ENCODE results near the gene CDK8.
A peak's percentile ranks its signal among the peaks of the same experiment; 100 is the strongest.
"Not testable (repeated sequence)": the region's sequence is repeated elsewhere in the genome, so short reads cannot be mapped to it uniquely, and the experiment has no call there.

The CDK8 gene

DNA sequence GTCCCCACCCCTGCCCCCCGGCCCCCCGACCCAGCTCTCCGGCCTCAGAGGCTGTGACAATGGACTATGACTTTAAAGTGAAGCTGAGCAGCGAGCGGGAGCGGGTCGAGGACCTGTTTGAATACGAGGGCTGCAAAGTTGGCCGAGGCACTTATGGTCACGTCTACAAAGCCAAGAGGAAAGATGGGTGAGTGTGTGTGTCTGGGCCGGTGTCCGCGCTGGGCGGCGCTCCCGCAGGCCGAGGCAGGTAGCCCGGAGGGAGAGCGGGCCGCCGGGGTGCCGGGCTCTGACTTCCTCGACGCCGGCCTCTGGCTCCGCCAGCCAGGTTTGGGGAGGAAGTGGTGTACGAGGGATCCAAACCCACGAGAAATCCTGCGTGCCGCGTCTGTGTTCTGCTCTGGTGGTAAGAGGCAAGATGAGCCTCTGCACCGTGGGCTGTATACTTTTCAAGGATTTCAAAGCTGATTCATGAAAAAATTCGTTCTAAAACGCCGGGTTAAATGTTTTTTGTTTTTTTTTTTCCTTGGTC is 718 bp downstream of the CDK8 start:
- peak; percentile 36 to 42 for DNase-seq

DNA sequence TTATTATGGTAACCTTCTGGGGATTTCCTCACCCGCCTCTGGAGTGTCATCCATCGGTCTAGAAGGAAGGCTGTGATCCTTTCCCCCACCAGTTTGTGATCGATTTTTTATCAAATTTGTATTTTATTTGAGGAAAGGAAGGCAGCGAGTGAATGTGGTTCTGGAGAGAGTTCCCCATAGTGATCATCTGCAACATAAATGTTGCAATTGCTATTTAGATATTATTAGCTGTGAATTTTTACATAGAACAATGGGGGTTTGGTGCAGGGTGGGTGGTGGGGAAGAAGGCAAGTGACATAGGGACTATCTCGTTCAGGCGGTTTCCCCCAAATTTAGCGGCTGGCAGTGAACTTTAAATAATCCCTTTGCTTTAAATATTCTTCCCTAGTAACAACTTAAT is 1.2 kb downstream of the CDK8 start:
- DNase-seq: no peak

DNA sequence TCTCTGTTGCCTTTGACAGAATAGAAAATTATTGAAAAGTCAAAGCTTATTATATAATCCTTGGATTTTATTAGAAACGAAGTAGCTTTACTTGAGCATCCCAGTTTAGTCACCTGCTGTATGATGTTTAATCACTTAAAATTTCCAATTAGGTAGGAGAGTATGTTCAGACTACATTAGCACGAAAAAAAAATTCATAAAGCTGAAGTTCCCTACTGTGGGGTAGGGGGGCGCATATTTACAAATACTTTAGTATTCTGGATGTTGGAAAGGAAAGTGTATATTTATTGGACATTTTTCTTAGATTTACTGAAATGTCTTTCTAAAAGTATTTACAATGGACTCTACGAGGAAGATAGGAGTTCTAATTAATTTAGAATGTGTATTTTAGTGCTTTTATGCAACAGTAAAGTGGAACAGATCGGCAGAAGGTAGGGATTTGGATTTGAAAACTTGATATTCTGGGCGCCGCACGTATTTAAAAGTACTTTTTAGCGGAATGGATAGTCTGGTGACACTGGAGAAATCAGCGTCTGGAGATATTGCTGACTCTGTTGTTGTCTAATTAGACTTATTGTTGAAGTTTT is 1.9 kb downstream of the CDK8 start:
- no peak for DNase-seq

DNA sequence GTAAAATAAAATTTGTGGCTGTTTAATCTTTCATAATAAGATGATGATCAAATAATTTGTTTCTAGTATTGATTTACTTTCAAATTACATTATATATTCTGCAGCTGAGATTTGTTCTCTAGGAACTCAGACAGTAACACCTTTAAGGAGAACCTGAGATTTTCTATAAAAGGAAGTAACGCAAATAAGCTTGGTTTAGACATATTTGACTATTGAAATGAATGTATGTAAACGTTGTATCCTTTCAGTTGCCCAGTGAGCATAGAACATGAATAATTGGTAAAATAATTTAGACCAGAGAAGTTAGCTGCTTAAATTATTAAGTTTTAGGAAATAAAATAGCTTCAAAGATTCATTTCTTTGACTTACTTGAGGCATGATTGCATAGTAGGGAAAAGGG is 3.1 kb downstream of the CDK8 start:
- no peak for DNase-seq

DNA sequence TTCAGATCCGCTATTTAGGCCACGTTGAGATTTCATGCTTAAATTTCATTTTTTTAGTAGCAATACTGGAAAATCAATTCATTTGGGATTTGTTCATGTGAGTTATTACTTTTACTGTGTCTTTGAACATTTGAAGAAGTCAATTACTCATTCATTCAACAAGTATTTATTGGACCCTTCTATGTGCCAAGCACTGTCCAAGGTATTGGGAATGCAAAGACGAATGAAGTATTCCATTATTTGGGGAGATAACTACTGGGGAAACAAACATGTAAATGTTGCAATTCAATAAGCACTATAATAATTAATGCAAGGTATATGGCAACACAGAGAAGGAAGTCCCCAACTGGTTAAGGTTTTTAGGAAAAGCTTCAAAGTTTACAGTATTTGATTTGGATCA is 5.7 kb downstream of the CDK8 start:
- DNase-seq: no peak

DNA sequence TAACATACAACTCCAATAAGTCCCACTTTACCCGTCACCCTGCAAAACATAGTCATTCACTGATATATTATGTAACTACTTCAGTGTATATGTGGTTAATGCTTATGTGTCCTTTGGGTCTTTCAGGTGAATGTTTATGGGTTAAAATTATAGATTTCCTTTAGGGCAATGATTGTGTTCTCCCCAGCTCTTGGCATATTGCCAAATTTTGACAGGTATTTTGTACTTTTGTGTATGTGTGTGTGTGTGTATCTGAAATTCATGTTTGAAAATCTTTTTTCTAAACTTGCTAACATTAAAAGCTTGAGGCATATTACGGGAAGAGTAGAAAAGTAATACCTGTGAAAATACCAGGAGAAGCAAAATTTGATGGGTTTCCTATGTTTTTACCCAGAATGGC is 8.2 kb downstream of the CDK8 start:
- DNase-seq: no peak

DNA sequence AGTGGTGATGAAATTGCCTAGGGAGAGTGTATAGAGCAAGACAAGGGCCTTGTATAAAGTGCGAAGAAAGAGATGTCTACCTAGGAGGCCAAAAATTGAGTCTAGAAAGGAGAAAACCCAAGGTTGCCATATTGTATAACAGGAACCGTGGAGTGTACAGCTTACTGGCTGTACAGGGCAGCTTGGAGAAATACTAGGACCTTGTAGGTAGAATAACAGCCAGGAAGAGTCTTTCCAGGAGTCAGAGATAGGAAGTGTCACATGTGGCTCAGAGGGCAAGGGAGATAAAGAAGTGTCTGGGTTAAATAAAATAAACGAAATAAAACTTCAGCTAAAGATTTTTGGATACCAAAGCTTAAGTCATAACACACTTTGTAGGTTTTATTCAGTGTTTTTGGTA is 12.4 kb downstream of the CDK8 start:
- no peak for DNase-seq

DNA sequence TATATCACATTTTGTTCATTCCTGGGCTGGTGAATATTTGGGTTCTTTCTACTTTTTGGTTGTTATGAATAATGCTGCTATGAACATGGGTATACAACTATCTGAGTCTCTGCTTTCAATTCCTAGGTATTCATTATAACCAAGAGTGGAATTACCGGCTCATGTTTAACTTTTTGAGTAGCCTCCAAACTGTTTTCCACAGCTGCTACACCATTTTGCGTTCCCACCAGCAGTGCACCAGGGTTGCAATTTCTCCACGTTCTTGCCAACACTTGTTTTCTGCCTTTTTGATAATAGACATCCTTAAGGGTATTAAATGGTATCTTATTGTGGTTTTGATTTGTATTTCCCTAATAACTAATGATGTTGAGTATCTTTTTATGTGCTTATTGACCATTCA is 16.8 kb downstream of the CDK8 start:
- DNase-seq: no peak

DNA sequence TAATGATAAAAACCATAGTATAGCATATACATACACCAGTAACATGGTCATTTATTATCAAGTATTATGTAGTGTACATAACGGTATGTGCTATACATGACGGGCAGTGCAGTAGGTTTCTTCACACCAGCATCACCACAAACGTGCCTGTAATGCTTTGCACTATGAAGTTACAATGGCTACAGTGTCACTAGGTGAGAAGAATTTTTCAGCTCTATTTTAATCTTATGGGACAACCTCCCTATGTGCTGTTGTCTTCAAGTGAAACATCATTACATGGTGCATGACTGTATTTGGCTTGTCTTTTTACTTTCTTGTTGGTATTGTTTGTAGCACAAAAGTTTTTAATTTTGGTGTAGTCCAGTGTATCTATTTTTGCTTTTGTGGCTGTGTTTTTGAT is 18.7 kb downstream of the CDK8 start:
- DNase-seq: no peak

DNA sequence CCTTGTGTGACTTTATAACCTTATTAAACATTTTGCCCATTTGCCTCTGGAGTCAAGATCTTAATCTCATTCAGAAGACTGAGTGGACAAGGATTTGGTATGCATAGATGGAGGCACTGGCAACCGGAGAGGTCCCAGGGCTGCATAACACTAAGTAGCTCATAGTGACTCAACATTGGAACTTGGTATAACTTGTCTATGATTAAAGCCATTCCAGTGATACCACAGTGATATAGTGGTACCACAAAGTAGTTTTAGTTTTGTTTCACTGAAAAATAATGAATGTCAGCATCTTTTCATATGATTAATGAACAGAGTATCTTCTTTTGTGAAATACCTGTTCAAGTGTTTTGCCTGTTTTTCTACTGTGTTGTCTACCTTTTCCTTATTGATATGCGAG is 26.4 kb downstream of the CDK8 start:
- DNase-seq: no peak

DNA sequence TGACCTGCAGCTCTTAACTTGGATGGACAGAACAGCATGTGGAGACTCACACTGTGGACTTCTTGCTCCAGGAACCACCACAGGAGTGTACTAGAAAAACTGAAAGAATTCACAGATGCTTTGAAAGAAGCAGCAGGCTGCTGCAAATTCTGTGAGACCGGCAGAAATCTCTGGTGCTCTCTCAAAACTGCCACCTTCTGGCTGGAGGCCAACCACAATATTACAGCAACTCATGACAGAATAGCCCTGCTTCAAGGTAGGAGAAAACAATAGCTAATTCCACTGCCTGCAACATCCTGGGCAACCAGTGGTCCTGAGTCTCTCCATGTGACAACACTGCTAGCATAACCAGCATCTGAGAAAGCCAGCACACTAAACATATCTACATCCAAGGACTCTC is 26.9 kb downstream of the CDK8 start:
- DNase-seq: no peak

DNA sequence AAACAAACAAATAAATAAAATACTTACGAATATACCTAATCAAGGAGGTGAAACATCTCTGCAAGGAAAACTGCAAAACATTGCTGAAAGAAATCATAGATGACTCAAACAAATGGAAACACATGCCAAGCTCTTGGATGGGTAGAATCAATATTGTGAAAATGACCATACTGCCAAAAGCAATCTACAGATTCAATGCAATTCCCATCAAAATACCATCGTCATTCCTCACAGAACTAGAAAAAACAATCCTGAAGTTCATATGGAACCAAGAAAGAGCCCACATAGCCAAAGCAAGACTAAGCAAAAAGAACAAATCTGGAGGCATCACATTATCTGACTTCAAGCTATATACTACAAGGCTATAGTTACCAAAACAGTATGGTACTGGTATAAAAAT is 32.0 kb downstream of the CDK8 start:
- DNase-seq: not testable (repeated sequence)

DNA sequence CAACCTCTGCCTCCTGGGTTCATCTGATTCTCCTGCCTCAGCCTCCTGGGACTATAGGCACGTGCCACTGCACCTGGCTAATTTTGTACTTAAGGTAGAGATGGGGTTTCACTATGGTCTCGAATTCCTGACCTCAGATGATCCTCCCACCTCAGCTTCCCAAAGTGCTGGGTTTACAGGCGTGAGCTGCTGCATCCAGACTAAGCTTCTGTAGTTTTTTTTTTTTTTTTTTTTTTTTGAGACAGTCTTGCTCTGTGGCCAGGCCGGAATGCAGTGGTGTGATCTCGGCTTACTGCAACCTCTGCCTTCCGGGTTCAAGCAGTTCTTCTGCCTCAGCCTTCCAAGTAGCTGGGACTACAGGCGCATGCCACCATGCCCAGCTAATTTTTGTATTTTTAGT is 34.9 kb downstream of the CDK8 start:
- not testable (repeated sequence) for DNase-seq

DNA sequence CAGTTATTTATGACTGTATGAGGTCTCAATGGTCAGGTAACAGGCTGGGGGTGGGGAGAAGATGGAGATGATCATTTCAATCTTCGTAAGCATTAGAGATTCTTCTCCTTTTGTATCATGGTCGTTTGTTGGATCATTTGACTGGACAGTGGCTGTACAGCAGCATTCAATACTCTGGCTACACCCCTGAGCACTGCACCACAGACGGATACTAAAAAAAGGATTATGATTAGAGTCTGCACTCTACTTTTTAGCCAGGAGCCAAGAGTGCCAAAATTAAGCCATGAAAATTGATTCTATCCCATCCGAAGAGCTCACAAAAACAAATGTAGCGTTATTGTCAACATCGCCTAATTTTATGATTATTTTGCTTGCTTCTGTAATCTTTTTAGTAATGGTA is 41.9 kb downstream of the CDK8 start:
- no peak for DNase-seq

DNA sequence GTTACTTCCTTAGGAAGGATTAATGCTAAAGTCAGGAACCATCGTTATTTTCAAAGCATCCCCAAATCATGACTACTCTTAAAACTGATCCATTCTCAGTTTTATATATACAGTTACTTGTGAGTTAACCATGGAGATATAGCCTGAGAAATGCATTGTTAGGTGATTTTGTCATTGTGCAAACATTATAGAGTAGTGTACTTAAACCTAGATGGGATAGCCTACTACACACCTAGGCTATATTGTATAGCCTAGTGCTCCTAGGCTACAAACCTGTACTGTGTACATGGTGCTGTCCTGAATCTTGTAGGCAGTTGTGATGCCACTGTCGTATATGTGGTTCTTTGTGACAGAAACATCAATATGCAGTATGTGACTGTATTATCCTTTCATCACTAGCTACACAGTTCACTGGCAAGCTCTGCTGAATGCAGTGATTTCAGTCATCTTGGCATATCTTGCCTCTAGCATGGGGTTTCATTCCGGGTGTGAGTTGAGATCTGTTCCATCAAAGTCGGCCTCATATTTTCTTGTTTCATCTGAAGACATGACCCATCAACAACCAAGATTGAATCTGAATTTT is 45.3 kb downstream of the CDK8 start:
- DNase-seq: no peak

DNA sequence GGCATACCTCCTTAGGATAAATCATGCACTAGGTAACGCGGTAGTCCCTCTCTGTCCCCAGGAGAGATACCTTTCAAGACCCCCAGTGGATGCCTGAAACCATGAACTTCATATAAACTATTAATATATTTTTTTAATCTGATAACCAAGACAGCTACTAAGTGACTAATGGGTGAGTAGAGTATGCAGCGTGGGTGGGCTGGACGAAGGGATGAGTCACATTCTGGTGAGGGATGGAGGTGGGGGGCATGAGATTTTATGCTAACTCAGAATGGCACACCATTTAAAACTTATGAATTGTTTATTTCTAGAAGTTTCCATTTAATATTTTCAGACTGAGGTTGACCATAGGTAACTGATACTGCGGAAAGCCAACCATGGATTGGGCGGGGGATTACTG is 46.2 kb downstream of the CDK8 start:
- DNase-seq: no peak

DNA sequence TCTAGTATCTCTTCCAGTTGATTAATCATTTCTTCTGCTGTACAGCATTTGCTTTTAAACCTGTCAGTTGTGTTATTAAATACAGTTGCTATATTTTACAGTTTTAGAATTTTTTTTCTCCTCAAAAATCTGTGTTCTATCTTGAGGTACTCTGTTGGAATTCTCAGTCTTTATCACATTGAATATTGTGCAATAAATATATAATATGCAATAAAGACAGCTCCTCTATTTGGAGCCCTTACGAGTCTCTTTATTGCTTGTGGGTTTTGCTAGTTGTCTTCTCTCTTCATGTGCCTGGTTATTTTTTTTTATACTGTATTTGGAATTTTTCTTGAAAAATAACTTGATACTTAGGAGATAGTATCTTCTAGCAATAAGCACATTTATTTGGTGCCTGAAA is 51.7 kb downstream of the CDK8 start:
- no peak for DNase-seq

DNA sequence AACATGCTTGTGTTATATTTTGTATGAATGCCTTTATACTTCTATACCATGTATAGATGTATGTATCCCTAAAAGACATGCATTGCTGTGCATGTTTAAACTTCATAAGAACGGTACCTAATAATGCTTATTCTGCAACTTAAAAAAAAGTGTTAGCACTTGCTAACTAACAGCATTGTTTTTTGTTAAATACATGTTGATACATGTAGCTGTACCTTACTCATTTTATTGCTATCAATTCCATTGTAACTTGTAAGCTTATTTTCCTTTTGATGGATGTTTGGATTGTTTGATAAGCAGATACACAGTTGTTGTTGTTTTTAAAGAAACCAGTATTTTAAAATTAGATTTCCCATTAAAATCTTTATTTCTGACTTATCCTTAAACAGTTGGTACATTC is 53.8 kb downstream of the CDK8 start:
- DNase-seq: no peak

DNA sequence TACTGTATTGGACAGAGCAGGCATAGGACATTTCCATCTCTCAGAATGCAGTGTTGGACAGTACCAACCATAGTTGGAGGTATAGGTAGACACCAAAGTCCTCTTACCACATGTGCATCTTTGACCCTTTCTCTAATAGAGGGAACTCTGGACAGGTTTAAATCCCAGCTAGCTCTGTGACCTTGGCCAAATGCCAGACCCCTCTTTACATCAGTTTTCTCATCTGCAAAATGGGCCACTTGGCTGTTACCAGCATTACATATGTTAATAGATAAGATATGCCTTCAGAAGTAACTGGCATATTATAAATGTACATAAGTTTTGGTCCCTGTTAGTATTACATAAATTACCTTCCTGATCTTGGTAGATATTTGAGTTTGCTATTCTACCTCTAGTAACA is 54.3 kb downstream of the CDK8 start:
- DNase-seq: no peak

DNA sequence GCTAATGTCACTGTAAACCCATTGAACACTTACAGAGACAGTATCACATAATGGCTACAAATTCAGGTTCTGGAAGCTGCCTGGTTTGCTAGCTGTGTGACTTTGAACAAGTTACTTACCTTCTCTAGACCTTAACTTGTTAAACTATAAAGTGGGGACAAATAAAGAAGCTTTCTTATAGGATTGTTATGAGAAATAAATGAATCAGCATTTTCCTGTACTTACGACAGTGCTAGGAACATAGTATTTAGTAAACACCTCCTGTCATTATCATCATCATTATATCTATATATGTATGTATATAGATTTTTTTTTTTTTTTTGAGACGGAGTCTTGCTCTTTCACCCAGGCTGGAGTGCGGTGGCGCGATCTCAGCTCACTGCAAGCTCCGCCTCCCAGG is 54.9 kb downstream of the CDK8 start:
- DNase-seq: no peak

DNA sequence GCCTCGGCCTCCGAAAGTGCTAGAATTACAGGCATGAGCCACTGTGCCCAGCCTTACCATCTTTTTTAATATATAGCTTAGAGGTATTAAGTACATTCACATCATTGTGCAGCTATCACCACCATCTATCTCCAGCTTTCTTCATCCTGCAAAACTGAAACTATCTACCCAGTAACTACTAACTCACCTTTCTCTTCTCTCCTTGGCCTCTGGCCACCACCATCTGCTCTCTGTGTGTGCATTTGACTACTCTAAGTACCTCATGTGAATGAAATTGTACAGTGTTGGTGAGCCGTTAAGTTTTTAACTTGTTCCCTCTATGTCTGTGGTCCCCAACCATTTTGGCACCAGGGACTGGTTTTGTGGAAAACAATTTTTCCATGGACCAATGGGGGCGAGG is 56.1 kb downstream of the CDK8 start:
- no peak for DNase-seq

DNA sequence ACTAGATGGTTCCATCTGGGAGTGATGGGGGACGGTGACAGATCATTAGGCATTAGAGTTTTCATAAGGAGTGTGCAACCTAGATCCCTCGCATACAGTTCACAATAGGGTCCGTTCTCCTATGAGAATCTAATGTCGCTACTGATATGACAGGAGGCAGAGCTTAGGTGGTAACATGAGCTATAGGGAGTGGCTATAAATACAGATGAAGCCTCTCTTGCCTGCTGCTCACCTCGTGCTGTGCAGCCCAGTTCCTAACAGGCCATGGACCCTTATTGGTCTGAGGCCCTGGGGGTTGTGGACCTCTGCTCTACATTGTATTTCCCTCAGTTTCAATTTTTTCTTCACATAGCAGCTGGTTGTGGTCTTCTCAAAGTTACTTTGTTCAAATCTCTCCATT is 56.5 kb downstream of the CDK8 start:
- no peak for DNase-seq

DNA sequence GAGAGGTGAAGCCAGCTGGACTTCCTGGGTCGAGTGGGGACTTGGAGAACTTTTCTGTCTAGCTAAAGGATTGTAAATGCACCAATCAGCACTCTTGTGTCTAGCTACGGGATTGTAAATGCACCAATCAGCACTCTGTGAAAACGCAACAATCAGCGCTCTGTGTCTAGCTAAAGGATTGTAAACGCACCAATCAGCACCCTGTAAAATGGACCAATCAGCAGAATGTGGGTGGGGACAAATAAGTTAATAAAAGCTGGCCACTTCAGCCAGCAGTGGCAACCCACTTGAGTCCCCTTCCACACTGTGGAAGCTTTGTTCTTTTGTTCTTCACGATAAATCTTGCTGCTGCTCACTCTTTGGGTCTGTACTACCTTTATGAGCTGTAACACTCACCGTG is 58.1 kb downstream of the CDK8 start:
- not testable (repeated sequence) for DNase-seq

DNA sequence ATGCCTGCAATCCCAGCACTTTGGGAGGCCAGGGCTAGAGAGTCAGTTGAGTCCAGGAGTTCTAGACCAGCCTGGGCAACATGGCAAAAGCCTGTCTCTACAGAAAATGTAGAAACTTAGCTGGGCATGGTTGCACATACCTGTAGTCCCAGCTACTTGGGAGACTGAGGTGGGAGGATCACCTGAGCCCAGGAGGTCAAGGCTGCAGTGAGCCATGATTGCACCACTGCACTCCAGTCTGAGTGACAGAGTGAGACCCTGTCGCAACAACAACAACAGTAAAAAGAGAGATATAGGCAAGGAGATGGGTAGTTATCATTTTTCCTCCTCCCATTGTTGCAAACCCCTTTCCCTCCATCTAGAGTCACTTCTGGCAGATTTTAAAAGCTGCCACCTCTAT is 62.2 kb downstream of the CDK8 start:
- not testable (repeated sequence) for DNase-seq

DNA sequence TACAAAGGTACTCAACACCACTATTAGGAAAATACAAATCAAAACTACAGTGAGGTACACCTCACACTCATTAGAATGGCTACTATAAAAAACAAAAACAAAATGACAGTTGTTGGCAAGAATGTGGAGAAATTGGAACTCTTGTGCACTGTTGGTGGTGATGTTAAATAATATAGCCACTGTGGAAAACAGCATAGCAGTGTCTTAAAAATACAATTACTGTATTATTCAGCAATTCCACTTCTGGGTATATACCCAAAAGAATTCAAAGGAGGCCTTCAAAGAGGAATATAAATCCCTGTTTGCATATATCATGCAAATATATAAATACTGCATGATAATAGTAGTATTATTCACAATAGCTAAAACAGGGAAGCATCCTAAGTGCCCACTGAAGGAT is 66.8 kb downstream of the CDK8 start:
- DNase-seq: no peak

All from activated CD4-positive, alpha-beta T cell treated with anti-CD3 and anti-CD28 coated beads, Interleukin-2, amount 50 U/mL, for 4 hours (primary cell).